Fibroblast of lung (primary cell): ENCODE data around the gene RGS19.

Experiments used
- CTCF ChIP-seq, 2 donors: IDR thresholded peaks in 1 of 2; conservative IDR thresholded peaks in 1 of 2; 1 replicate in 1 of 2; 2 replicates in 1 of 2; pipeline ENCODE4 v1.5.1; 2011 to 2012; ENCODE audit warnings: low read length in 2 of 2, control low read depth in 1 of 2, inconsistent platforms in 1 of 2, low read depth in 1 of 2, mild to moderate bottlenecking in 1 of 2
- EZH2 ChIP-seq: IDR thresholded peaks from 2 replicates; pipeline ENCODE4 v1.5.1; 2012; ENCODE audit warnings: low read length, control low read depth, mild to moderate bottlenecking; ENCODE audit errors: missing control alignments

- TF ChIP-seq CTCF (conservative IDR thresholded peaks at IDR 0.05 in 1 of 2, IDR thresholded peaks at IDR 0.05 in 1 of 2; ENCODE audit: low read depth in 1 of 2, low read length in 2 of 2) (no peak), EZH2 (no peak)
Observed at GRCh38 chr20:64091770-64092169, 12.5 kb upstream of the RGS19 start.
